ENCODE measurements around the gene SEMA5A.

- TF ChIP-seq CTCF (IDR thresholded peaks at IDR 0.05 in 4 of 5, conservative IDR thresholded peaks at IDR 0.05 in 1 of 5): no peak
- TF ChIP-seq POLR2A (IDR thresholded peaks at IDR 0.05): no peak
These were observed 488.4 kb downstream of the SEMA5A start for GRCh38 chr5:9057406-9058000.

All from gastrocnemius medialis (tissue), 4 donors.